ENCODE measurements around the gene SELENON. TPM values are rescaled to one million over a fixed set of nuclear protein-coding genes. Genes with fewer than 3 reads are reported as not detected.
A peak's percentile ranks its signal among the peaks of the same experiment; 100 is the strongest.

SELENON gene
- total and polyA plus RNA-seq, 2 of the 13 experiments (the other 11 are each of a cell fraction or from before 2014, with no cell fraction given) = 3.8 to 8.0 TPM

- TF ChIP-seq SNAPC4 (CRISPR knock-in tag; IDR thresholded peaks at IDR 0.05) = no peak
- TF ChIP-seq ZSCAN20 (CRISPR knock-in tag; IDR thresholded peaks at IDR 0.05; ENCODE audit: borderline replicate concordance) = no peak; the same call in 1 of the 2 replicates
- TF ChIP-seq ZNF710 (CRISPR knock-in tag; IDR thresholded peaks at IDR 0.05; ENCODE audit: borderline replicate concordance) = no peak
- TF ChIP-seq XBP1 (CRISPR knock-in tag; IDR thresholded peaks at IDR 0.05) = no peak
- TF ChIP-seq ZNF569 (CRISPR knock-in tag; IDR thresholded peaks at IDR 0.05; ENCODE audit: borderline replicate concordance) = no peak
- no peak for TF ChIP-seq DMTF1 (CRISPR knock-in tag; IDR thresholded peaks at IDR 0.05)
- no peak for TF ChIP-seq ZNF83 (CRISPR knock-in tag; IDR thresholded peaks at IDR 0.05; ENCODE audit: borderline replicate concordance)
- no peak for TF ChIP-seq BHLHE40 (IDR thresholded peaks at IDR 0.05; ENCODE audit: low read length)
- TF ChIP-seq TMF1 (CRISPR knock-in tag; IDR thresholded peaks at IDR 0.05; ENCODE audit: low read depth) = no peak
- peak; percentile 29; the same call in 1 of the 2 replicates for TF ChIP-seq ZNF766 (CRISPR knock-in tag; IDR thresholded peaks at IDR 0.05; ENCODE audit: borderline replicate concordance)
- no peak for TF ChIP-seq ZNF609 (CRISPR knock-in tag; IDR thresholded peaks at IDR 0.05; ENCODE audit: borderline replicate concordance)
Measured at GRCh38 chr1:25820247-25821111, 20.5 kb downstream of the SELENON start (continued).
